HG03139 (cell line): ENCODE data around the gene PDK2.

Experiments used
- ATAC-seq: cut with Tn5 transposase; IDR thresholded peaks from one replicate; pipeline ENCODE4 v1.9.1; 2021; ENCODE audit not compliant: unreplicated experiment

The PDK2 gene

DNA sequence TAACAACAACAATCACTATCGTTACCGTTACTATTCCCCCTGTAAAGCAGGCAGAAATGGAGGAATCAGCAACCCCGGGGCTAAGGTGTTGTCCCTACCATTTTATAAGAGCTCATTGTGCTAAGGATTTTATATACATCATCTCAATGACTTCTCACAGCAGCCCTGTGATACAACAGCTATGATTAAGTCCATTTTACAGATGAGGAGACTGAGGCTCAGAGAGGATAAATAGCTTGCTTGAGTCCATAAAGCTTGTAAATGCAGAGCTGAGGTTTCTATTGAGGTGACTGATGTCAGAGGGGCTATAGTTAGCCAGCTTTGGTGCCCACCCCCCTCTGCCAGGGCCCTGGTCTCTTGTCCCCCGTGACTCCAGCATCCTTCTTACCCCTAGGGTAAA is 16.7 kb upstream of the PDK2 start:
- no peak for ATAC-seq

DNA sequence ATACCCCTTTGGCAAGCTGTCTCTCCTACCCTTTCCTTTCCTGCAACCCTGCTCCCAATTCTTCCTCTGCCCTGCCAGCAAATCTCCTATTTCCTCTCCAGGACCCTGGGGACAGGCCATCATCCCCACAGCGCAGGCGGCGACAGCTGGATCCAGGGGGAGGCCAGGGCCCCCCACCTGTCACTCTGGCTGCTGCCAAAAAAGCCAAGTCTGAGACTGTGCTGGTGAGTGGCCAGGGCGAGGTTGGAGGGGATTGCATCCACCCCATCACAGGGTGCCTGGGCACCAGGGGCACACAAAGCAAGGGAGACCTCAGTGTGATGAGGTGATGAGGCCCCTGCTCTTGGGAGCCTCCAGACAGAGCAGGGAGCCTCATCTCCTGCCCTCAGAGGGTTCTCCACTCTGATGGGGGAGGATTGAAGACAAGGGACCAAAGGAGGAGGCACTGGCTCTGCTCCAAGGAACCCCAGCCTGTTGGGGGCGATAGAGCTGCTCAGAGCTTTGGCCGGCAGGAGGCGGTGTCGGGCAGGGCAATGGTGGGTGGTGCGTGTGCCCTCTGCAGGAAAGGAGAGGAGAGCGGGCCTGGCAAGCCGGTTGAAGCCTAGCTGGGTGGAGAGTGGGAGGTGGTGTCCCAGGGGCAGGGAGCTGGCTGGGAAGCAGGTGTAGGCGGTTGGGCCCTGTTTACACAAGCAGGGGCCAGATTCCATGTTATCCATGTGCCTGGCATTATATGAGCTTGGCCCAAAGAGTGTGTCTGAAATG is 15.6 kb upstream of the PDK2 start:
- no peak for ATAC-seq

DNA sequence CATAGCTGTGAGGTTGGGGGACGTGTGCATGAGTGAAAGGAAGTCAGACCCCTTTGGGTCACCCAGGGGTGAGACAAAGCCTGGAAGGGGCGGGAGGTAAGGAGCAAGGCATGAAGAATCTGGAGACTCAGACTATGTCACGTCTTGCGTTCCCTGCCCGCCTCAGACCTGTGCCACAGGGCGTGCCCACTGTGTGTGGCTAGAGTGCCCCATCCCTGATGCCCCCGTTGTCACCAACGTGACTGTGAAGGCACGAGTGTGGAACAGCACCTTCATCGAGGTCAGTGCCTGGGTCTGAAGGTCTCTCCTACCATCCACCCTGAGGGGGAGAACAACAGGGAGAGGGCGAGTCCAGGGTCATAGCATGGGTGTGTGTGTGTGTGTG is 15.1 kb upstream of the PDK2 start:
- ATAC-seq, result no peak

GRCh38 chr17:50080827-50081226 is 14.3 kb upstream of the PDK2 start:
- ATAC-seq, result no peak

GRCh38 chr17:50081757-50082156 is 13.4 kb upstream of the PDK2 start:
- no peak for ATAC-seq

DNA sequence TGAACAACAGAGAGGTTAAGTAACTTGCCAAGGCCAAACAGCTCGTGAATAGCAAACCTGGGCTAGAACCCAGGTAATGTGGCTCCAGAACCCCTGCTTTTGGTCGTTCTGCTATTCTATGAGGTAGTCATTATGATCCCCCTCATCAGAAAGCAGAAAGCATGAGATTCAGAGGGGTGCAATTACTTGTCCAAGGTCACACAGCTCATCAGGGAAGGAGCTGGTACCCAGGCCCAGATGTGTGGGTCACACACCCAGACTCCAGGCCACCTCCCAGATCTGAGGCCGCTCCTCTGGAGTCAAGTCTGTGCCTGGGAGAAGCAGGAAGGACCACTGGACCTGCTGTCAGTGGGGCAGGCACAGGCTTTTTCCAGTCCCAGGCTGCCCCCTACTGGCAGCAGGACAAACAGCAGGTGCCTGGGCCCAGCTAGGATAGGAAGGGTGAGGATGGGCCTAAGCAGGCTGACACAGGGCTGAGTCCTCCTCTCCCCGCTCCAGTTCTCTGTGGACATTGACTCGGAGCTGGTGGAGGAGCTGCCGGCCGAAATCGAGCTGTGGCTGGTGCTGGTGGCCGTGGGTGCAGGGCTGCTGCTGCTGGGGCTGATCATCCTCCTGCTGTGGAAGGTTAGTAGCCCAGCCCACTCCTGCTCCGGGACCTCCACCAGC is 7.8 kb upstream of the PDK2 start:
- no peak for ATAC-seq

GRCh38 chr17:50087912-50088405 is 7.2 kb upstream of the PDK2 start:
- ATAC-seq, result no peak

- no peak for ATAC-seq
These were observed 6.0 kb upstream of the PDK2 start for GRCh38 chr17:50088952-50089825.

DNA sequence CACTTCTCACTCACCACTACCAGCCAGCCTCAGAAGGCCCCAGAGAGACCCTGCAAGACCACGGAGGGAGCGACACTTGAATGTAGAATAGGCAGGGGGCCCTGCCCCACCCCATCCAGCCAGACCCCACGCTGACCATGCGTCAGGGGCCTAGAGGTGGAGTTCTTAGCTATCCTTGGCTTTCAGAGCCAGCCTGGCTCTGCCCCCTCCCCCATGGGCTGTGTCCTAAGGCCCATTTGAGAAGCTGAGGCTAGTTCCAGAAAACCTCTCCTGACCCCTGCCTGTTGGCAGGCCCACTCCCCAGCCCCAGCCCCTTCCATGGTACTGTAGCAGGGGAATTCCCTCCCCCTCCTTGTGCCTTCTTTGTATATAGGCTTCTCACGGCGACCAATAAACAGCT is 5.1 kb upstream of the PDK2 start:
- no peak for ATAC-seq

- no peak for ATAC-seq
These were observed 3.9 kb upstream of the PDK2 start for GRCh38 chr17:50090971-50091917.

- no peak for ATAC-seq
These were observed 3.2 kb upstream of the PDK2 start for GRCh38 chr17:50091918-50092285.

DNA sequence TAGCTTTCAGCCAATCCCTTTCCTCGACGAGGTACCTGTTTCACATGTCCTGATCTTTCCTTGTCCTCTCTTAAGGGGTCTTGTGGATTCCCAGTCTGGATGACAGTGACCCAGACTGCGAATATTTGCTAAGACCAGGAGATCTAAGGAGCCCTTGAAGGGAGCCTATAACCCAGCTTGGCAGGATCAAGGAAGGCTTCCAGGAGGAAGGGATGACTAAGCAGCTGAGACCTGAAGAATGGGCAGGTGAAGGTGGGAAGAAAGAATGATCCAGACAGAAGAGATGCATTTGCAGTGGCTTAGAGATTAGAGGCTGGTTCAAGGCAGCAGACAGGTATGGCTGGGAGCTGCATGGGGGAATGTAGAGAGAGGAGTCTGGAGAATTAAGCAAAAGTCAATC is 1.9 kb upstream of the PDK2 start:
- ATAC-seq, result no peak

GRCh38 chr17:50093807-50094206 is 1.3 kb upstream of the PDK2 start:
- ATAC-seq, result no peak

DNA sequence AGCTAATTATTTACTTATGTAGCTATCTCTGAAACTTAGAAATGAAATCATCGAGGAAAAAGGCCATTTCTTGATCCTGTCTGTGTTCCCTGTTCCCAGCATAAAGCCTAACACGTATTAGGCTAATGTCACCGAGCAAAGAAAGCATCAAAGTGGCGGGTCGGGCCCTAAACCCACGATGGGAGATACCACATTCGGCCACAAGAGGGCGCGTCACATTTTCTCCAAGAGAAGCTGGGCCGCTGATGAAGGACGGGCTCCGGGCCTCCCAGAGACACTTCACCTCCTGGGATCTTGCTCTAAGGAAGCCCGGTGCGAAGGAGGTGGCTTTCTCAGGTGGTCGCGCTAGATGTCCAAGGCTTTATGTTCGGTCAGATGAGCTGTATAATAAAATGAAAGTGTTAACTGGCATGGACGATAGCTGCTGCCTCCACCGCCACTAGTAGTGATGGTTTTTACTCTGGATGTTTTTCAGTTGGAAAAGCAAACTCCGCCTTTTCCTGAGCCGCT is 853 bp upstream of the PDK2 start:
- no peak for ATAC-seq

DNA sequence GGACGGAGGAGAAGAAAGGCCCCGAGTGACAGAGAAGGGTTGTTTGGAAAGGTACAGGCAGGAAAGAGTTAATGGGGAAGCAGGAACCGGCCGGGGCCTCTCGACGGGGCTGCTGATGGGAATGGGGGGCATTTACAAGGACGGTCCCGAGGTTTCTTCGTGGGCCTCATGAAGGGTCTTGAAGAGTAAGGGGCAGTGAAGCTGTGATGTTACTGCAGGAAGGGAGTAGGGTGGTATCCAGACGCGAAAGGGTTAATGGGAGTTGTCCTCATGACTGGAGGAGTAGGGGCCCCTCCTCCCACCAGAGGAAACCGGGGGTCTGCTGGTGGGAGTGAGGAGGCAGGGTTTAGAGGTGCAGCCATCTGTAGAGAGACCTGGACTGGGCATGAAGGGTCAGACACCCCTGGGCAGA is 481 bp downstream of the PDK2 start:
- ATAC-seq, result no peak

DNA sequence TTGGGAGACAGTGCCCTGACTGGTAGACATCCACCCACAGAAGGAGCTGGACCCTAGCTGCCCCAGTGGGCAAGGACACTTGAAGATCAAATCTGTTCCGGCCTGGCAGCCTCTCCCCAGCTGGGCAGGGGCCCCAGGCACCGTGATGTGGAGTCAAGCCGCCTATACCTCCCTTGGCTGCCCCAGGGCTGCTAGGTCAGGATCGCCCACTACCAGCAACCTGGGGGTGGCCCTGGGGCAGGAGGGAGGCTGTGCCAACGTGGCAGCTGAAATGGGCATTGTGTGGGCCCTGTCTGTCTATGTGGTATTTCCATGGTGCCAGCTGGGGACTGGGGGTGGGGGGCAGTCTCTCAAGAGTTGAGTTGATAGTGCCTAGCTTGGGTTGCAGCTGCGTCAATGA is 941 bp downstream of the PDK2 start:
- no peak for ATAC-seq

DNA sequence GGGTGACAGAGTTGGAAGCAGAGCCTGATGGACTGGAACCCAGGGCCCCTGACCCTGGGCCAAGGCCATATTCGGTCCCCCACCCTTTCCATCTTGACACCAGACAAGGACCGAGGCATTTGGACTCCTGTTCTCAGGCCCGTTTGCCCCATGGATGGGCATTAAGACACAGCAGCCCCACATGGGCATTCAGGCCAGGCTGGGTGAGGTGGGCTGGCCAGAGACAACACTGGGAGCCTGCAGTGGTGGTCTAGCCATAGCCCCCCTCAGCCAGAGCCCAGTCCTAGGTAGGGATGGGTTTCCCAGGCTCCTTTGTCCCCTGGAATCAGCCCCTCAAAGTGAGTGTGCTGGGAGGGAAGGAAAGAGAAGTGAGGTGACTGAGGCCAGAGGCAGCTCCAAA is 1.6 kb downstream of the PDK2 start:
- no peak for ATAC-seq

- no peak for ATAC-seq
These were observed 2.3 kb downstream of the PDK2 start for GRCh38 chr17:50097455-50097854.

DNA sequence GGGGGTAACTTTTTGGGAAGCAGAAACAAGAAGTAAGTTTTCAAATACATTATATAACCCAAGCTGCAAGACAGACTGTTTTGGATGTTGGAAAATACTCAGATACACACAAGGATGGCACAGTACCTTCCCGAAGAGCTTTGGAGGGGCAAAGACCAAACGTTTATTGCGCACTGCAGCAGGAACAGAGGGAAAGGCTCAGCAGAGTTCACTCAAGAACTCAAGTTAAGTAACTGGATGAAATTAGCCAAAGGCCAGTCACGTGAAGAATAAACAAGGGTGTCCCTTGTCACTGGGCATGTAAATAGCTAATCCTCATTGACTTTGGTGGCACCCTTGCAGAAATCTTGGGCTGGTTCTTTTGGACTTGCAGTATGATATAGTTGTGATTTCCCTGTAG is 2.8 kb downstream of the PDK2 start:
- ATAC-seq, result no peak

DNA sequence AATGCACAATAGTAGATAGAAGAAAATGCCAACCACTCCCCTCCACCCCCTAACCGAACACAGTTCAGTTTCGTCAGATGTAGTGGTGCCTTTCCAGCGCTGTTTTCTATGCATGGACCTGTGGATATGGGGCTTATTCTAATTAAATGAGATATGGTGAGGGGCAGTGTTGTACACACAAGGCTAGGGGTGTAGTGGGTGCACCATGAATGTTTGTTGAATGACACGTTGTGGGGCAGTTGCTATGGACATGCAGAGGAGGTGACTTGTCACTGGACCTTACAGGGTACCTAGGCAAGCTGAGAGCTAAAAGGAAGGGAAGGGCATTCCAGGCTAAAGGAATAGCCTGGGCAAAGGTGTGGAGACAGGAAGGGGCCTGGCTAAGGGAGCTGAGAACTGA is 3.4 kb downstream of the PDK2 start:
- ATAC-seq, result no peak
